HCT116 (cell line): ENCODE data around the gene ARTN. TPM values are rescaled to one million over a fixed set of nuclear protein-coding genes. Genes with fewer than 3 reads are reported as not detected.

Experiments used
- ATAC-seq: fragments of 200-7000 bp; cut with Tn5 transposase; 2 replicates; pipeline ENCODE4 v1.9.1; 2020; ENCODE audit warnings: mild to moderate bottlenecking, moderate library complexity
- BruUV-seq: library from RNA; stranded (reverse); fragments of 400-500 nt; replicated peaks from 2 replicates; lab custom pipeline; 2021; lab: Mats Ljungman, UMichigan
- CTCF ChIA-PET: fragments of 300-600 bp; sonication (Branson Sonifier 250); formaldehyde crosslinking; loops from one replicate; lab custom pipeline; 2021; ENCODE audit warnings: antibody characterized with exemption; lab: Charles Lee
- POLR2A ChIA-PET: fragments of 300-600, 350-600 bp; sonication (Branson Sonifier 250); formaldehyde crosslinking; loops from one replicate; lab custom pipeline; 2021; ENCODE audit warnings: antibody characterized with exemption; lab: Charles Lee
- RAD21 ChIA-PET, 2 experiments: fragments of 300-600 bp; sonication (Branson Sonifier 250); formaldehyde crosslinking; loops; one replicate each; lab custom pipeline; 2023; ENCODE audit warnings: low total read pairs in 2 of 2; ENCODE audit not compliant: uncharacterized antibody in 2 of 2, unreplicated experiment in 2 of 2, low non-redundant PET in 1 of 2; lab: Charles Lee
- DNase-seq: peaks from one replicate; pipeline ENCODE4 v3.0.0-alpha.2; 2010; ENCODE audit warnings: low read depth, low spot score
- H2AFZ ChIP-seq: fragments of 200-600 bp; shearing (Covaris generic), sonication (generic); 2 replicates; pipeline ENCODE4 v1.6.1; 2017; ENCODE audit warnings: low read depth, mixed run types, mixed read lengths, antibody characterized with exemption, low read length; ENCODE audit not compliant: poor library complexity, severe bottlenecking
- H3K27ac ChIP-seq: 2 replicates; pipeline ENCODE4 v1.5.1; 2012; ENCODE audit warnings: low read depth, low read length
- H3K27me3 ChIP-seq: fragments of 200-600 bp; sonication (generic); 2 replicates; pipeline ENCODE4 v1.6.1; 2016; ENCODE audit warnings: mixed run types, low read length, mixed read lengths; ENCODE audit not compliant: insufficient read depth
- H3K36me3 ChIP-seq, 2 experiments: fragments of 200-500 bp in 1 of 2; fragments of 200-600 bp in 1 of 2; sonication (Bioruptor generic) in 1 of 2; sonication (generic) in 1 of 2; 2 replicates each; pipeline versions ENCODE4 v1.5.1 to v1.6.1; 2014 to 2016; ENCODE audit warnings: low read length in 2 of 2, inconsistent platforms in 1 of 2, mixed read lengths in 1 of 2, mixed run types in 1 of 2; ENCODE audit not compliant: insufficient read depth in 2 of 2, control insufficient read depth in 1 of 2
- H3K4me1 ChIP-seq, 2 experiments: fragments of 200-600 bp in 1 of 2; sonication (generic) in 1 of 2; 2 replicates each; pipeline versions ENCODE4 v1.5.1 to v1.6.1; 2012 to 2017; ENCODE audit warnings: low read length in 2 of 2, inconsistent platforms in 1 of 2, mild to moderate bottlenecking in 1 of 2, mixed read lengths in 1 of 2, mixed run types in 1 of 2, moderate library complexity in 1 of 2; ENCODE audit not compliant: insufficient read depth in 2 of 2, control insufficient read depth in 1 of 2
- H3K4me2 ChIP-seq: fragments of 200-600 bp; sonication (generic); 2 replicates; pipeline ENCODE4 v1.6.1; 2017; ENCODE audit warnings: mixed run types, low read length, mixed read lengths
- H3K4me3 ChIP-seq, 2 experiments: fragments of 200-600 bp in 1 of 2; sonication (generic) in 1 of 2; replicated peaks in 1 of 2; 2 replicates each; pipeline ENCODE4 v1.5.1; 2011 to 2016; ENCODE audit warnings: low read length in 2 of 2, control low read depth in 1 of 2, low read depth in 1 of 2, mild to moderate bottlenecking in 1 of 2, mixed read lengths in 1 of 2, mixed run types in 1 of 2
- H3K79me2 ChIP-seq: fragments of 200-600 bp; sonication (generic); 2 replicates; pipeline ENCODE4 v1.6.1; 2017; ENCODE audit warnings: mild to moderate bottlenecking, mixed run types, low read length, moderate library complexity, mixed read lengths; ENCODE audit not compliant: insufficient read depth
- H3K9ac ChIP-seq: fragments of 200-600 bp; sonication (generic); 2 replicates; pipeline ENCODE4 v1.6.1; 2016; ENCODE audit warnings: low read length, mixed read lengths
- H3K9me2 ChIP-seq: fragments of 200-600 bp; sonication (generic), shearing (Covaris generic); 2 replicates; pipeline ENCODE4 v1.6.1; 2017; ENCODE audit warnings: mixed run types, mild to moderate bottlenecking, moderate library complexity; ENCODE audit not compliant: insufficient read depth
- H3K9me3 ChIP-seq, 2 experiments: fragments of 200-500 bp in 1 of 2; fragments of 200-600 bp in 1 of 2; sonication (Bioruptor generic) in 1 of 2; sonication (generic) in 1 of 2; 2 replicates each; pipeline ENCODE4 v1.6.1; 2014 to 2017; ENCODE audit warnings: low read length in 2 of 2, mixed read lengths in 2 of 2, inconsistent platforms in 1 of 2, low read depth in 1 of 2, mild to moderate bottlenecking in 1 of 2, mixed run types in 1 of 2, moderate library complexity in 1 of 2; ENCODE audit not compliant: control insufficient read depth in 1 of 2, insufficient read depth in 1 of 2
- H4K20me1 ChIP-seq: fragments of 200-600 bp; sonication (generic), shearing (Covaris generic); 2 replicates; pipeline ENCODE4 v1.6.1; 2017; ENCODE audit warnings: mixed run types, mild to moderate bottlenecking, moderate library complexity; ENCODE audit not compliant: insufficient read depth
- ELF1 ChIP-seq: IDR thresholded peaks from 2 replicates; pipeline ENCODE4 v1.6.1; 2012; ENCODE audit warnings: low read depth, borderline replicate concordance
- EZH2 ChIP-seq: fragments of 200-600 bp; sonication (generic); IDR thresholded peaks from 2 replicates; pipeline ENCODE4 v1.6.1; 2017; ENCODE audit warnings: antibody characterized with exemption, mixed run types
- EZH2phosphoT487 ChIP-seq: fragments of 200-600 bp; IDR thresholded peaks from 2 replicates; pipeline ENCODE4 v1.6.1; 2018; ENCODE audit warnings: antibody characterized with exemption, borderline replicate concordance
- JUND ChIP-seq: IDR thresholded peaks from 2 replicates; pipeline ENCODE4 v1.6.1; 2012
- POLR2A ChIP-seq: IDR thresholded peaks from 2 replicates; pipeline ENCODE4 v1.7.0; 2011; ENCODE audit warnings: borderline replicate concordance; ENCODE audit not compliant: insufficient read depth, insufficient read length; ENCODE audit errors: extremely low read depth
- POLR2AphosphoS5 ChIP-seq: IDR thresholded peaks from 2 replicates; pipeline ENCODE4 v1.6.1; 2011; ENCODE audit warnings: mild to moderate bottlenecking, low read depth, low read length, moderate library complexity
- RAD21 ChIP-seq: IDR thresholded peaks from 2 replicates; pipeline ENCODE4 v1.6.1; 2012; ENCODE audit warnings: low read depth, mild to moderate bottlenecking
- REST ChIP-seq: IDR thresholded peaks from 2 replicates; pipeline ENCODE4 v1.6.1; 2012; ENCODE audit warnings: low read depth
- SIN3A ChIP-seq: IDR thresholded peaks from 2 replicates; pipeline ENCODE4 v1.6.1; 2012; ENCODE audit warnings: low read depth
- SRF ChIP-seq: IDR thresholded peaks from 2 replicates; pipeline ENCODE4 v1.6.1; 2012; ENCODE audit warnings: low read depth
- TCF7L2 ChIP-seq: IDR thresholded peaks from 2 replicates; pipeline ENCODE4 v1.7.0; 2011; ENCODE audit warnings: borderline replicate concordance, inconsistent platforms; ENCODE audit not compliant: insufficient read depth, insufficient read length; ENCODE audit errors: extremely low read depth
- YY1 ChIP-seq: IDR thresholded peaks from 2 replicates; pipeline ENCODE4 v1.6.1; 2011; ENCODE audit warnings: low read length, low read depth, moderate library complexity, mild to moderate bottlenecking; ENCODE audit not compliant: insufficient replicate concordance; ENCODE audit errors: extremely low read depth
- intact Hi-C: fragments of 100-400 bp; cut with micrococcal nuclease; formaldehyde crosslinking; loops from 2 replicates; pipeline ENCODE4 v1.10.0; 2022
- total RNA-seq: library from RNA; stranded (reverse); gene quantifications from one replicate; pipeline ENCODE4 v1.2.1, GENCODE V29; 2021; ENCODE audit not compliant: unreplicated experiment

ARTN gene
- total RNA-seq, 1 experiment from 2014 or later, result 36.4 TPM

GRCh38 chr1:43935711-43936427 lies 2.3 kb downstream of the ARTN start (continued):
- TF ChIP-seq SIN3A (no peak), POLR2AphosphoS5 (no peak), ELF1 (no peak), POLR2A (no peak), JUND (no peak), EZH2phosphoT487 (no peak), YY1 (no peak), EZH2 (no peak), TCF7L2 (no peak), RAD21 (no peak)

GRCh38 chr1:43936431-43937151 lies 3.0 kb downstream of the ARTN start:
- no TSS peak for BruUV-seq
- POLR2A ChIA-PET, result no interaction called here
- H3K9me3 ChIP-seq, result no peaks in the 10 kb centered on the region
- TF ChIP-seq SRF (no peak), EZH2phosphoT487 (no peak), REST (no peak), ELF1 (no peak)
- H3K27ac ChIP-seq, result no peak overlapping the region
- intact Hi-C loops, result no loop called here
- H3K4me3 ChIP-seq, result no peak overlapping the region
- H3K4me1 ChIP-seq, result peaks cover 14 to 46% of the 10 kb centered on the region in 2 experiments
- DNase-seq (no peak), ATAC-seq (no peak)
- H3K36me3 ChIP-seq, result 0 out of 4 replicates have a peak, but pooled peaks cover 0 to 10% of the 10 kb centered on the region in 2 experiments
- RAD21 ChIA-PET, result no interaction called here
- no peak overlapping the region for H2AFZ ChIP-seq
- no peaks in the 10 kb centered on the region for H3K27me3 ChIP-seq
- peaks cover 9% of the 10 kb centered on the region; the same call in 1 of the 2 replicates for H3K79me2 ChIP-seq
- H3K9ac ChIP-seq, result no peak overlapping the region
- CTCF ChIA-PET, result interaction anchor here (6.3 to 12.2 kb wide), 2 partner anchors 9 to 170 kb away, joined by 130 to 479 read pairs; partner anchors contain the start of gene IPO13
- H4K20me1 ChIP-seq, result no peaks in the 10 kb centered on the region
- no peaks in the 10 kb centered on the region for H3K9me2 ChIP-seq
- H3K4me2 ChIP-seq, result no peak overlapping the region
